LNCaP clone FGC (cell line): ENCODE measurements around the gene INPP5A.
"Not testable (repeated sequence)": the region's sequence is repeated elsewhere in the genome, so short reads cannot be mapped to it uniquely, and the experiment has no call there.

Experiments
- DNase-seq: peaks from one replicate; pipeline ENCODE4 v3.0.0-alpha.2; 2011; ENCODE audit warnings: low read depth
- H3K4me3 ChIP-seq: 2 replicates; pipeline ENCODE4 v1.5.1; 2011; ENCODE audit warnings: mild to moderate bottlenecking, low read depth, low read length, control low read depth
- CTCF ChIP-seq: IDR thresholded peaks from 2 replicates; pipeline ENCODE4 v1.5.1; 2012; ENCODE audit warnings: mild to moderate bottlenecking; ENCODE audit not compliant: control insufficient read depth, insufficient read depth; ENCODE audit errors: extremely low read depth

INPP5A gene

GRCh38 chr10:132704008-132704814 is 166.6 kb downstream of the INPP5A start:
- H3K4me3 ChIP-seq = peak overlapping the region; percentile 25
- no peak for DNase-seq
- TF ChIP-seq CTCF = no peak

DNA sequence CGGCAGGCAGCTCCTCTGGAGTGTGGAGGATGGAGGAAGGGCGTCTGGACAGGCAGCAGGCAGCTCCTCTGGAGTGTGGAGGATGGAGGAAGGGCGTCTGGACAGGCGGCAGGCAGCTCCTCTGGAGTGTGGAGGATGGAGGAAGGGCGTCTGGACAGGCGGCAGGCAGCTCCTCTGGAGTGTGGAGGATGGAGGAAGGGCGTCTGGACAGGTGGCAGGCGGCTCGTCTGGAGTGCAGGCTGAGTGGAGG is 167.2 kb downstream of the INPP5A start:
- DNase-seq = not testable (repeated sequence)
- peak overlapping the region; percentile 6; the same call in 1 of the 2 replicates for H3K4me3 ChIP-seq

GRCh38 chr10:132705173-132705572 is 167.6 kb downstream of the INPP5A start:
- TF ChIP-seq CTCF = no peak
- H3K4me3 ChIP-seq = 0 out of 2 replicates have a peak overlapping the region, but pooled peaks have one; percentile 6
- peak; percentile 90 for DNase-seq

GRCh38 chr10:132705943-132706342 is 168.4 kb downstream of the INPP5A start:
- TF ChIP-seq CTCF = no peak
- DNase-seq = no peak
- H3K4me3 ChIP-seq = no peak overlapping the region

- no peak overlapping the region for H3K4me3 ChIP-seq
- no peak for TF ChIP-seq CTCF
- DNase-seq = no peak
Observed at GRCh38 chr10:132706701-132707100, 169.1 kb downstream of the INPP5A start.

DNA sequence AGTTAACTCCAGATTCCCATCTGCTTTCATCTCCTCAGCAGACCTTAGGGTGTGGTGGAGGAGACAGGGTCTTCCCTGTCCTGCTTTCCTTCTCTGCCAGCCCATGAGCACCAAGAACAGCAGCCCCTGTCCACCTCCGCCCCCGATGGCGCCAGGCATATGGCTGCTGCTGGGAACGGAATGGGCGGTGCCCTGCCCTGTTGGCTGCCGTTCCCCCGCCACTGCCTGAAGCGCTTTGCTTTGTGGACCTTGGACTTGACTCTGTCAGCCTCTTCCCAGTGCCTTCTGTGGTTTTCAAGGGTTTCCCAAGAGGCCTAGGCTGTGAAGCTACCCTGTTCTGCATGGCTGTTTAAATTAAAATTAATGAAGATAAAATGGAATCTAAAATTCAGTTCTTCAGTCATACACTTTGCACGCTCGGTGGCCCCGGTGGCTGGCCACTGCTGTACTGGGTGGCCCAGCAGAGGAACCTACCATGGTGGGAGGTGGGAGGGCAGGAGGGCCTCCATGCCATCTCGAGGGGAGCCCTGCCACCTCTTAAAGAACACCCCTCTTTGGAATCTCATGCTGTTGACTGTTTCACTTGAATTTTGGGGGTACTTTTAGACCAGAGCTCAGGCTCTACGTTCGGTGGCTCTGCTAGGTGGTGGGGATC is 169.7 kb downstream of the INPP5A start:
- no peak for DNase-seq
- H3K4me3 ChIP-seq = no peak overlapping the region
- no peak for TF ChIP-seq CTCF

DNA sequence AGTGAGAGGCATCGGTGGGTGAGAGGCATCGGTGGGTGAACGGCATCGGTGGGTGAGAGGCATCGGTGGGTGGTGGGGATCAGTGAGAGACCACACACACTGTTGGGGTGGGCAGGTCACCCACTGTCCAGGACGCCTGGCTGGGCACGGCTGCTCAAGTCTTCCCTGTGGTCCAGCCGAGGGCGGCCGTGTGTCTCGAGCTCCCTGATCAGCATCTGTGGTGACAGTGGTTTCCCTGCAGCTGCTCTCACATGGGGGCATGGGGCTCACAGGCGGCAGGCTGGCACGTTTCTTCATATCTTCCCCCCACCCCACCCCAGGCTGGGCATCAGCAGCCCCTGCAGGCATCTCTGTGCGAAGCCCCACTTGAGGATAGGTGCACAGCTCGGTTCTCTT is 170.2 kb downstream of the INPP5A start:
- no peak for TF ChIP-seq CTCF
- DNase-seq = no peak
- H3K4me3 ChIP-seq = no peak overlapping the region
